Activated T-cell treated with anti-CD3 and anti-CD28 coated beads for 48 hours (primary cell): ENCODE results near the gene USP17L10.
"Not testable (repeated sequence)": the region's sequence is repeated elsewhere in the genome, so short reads cannot be mapped to it uniquely, and the experiment has no call there.

Experiments
- DNase-seq: peaks from one replicate; pipeline ENCODE4 v3.0.0-alpha.2; 2020; ENCODE audit warnings: low read depth

Gene USP17L10, protein sequence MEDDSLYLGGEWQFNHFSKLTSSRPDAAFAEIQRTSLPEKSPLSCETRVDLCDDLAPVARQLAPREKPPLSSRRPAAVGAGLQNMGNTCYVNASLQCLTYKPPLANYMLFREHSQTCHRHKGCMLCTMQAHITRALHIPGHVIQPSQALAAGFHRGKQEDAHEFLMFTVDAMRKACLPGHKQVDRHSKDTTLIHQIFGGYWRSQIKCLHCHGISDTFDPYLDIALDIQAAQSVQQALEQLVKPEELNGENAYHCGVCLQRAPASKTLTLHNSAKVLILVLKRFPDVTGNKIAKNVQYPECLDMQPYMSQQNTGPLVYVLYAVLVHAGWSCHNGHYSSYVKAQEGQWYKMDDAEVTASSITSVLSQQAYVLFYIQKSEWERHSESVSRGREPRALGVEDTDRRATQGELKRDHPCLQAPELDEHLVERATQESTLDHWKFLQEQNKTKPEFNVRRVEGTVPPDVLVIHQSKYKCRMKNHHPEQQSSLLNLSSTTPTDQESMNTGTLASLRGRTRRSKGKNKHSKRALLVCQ

DNA sequence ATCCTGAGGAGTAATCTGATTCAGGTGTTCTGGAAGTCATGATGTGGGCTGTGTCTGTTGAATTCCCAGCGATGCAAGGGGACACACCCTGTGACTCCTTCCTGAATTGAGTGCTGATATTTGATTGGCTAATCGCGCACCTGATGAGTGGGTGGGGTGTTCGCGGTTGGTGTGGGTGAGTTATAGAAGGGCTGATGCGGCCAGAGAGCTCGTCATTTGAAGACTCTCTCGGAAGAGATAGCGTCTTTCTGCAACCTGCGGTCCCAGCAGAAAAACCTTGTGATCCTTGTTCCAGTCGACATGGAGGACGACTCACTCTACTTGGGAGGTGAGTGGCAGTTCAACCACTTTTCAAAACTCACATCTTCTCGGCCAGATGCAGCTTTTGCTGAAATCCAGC lies at the start of gene USP17L10:
Gene USP17L10 (plus strand): TSS at position 301 of the 400 bp plus-strand sequence. CDS start 0 bp downstream, at position 301.
- not testable (repeated sequence) for DNase-seq

DNA sequence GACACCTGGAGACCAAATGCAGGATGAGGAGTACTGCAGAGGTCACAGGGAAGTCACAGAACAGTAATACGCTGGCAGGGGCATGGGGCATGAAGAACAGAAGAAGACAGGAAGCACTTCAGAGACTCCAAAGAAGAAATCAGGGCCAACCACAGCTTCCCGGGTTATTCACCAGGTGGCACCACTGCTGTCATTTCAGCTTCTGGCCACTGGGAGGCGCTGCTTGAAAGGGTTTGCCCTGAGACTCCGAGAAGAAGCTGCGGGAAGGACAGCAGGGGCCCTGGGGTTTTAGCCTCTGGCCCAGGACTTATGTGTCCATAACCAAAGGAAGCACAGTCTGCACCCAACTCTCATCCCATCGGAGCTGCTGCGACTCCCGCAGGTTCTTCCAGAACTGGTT lies 44.5 kb upstream of the USP17L10 start:
- not testable (repeated sequence) for DNase-seq

DNA sequence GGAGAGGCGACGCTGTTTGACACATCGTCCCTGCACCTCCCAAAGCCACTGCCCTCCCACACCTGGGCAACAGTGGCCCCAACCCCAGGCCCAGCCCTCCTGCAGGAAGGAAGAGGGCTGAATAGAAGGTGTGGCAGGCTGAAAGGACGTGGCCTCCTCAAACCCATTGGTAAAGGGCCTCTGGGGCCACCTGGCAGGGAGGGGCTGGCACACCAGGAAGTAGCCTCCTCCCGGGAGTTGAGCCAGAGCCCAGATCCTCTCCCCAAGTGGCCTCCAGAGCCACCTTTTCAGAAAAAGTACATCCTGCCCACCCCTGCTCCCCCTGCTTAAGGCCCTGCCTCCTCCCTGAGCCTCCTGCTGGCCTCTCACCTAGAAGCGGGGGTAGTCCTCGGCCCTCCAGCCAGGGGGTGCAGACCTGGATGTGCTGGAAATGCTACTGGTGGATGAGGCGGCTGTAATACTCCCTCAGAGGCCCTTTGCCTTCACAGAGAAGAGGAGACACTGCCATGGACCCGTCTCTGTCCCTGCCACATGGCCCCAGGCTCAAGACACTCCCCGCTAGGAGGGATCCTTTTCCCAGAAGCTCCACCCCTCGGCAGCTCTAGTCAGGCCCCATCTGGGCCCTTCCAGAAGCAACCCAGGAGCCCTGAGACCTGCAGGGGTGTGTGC lies 40.5 kb upstream of the USP17L10 start, which contains the start of gene FAM90A26:
Gene FAM90A26 (plus strand): TSS at position 619 of the 669 bp plus-strand sequence. CDS start 2,764 bp downstream, outside the sequence.
- DNase-seq: not testable (repeated sequence)

DNA sequence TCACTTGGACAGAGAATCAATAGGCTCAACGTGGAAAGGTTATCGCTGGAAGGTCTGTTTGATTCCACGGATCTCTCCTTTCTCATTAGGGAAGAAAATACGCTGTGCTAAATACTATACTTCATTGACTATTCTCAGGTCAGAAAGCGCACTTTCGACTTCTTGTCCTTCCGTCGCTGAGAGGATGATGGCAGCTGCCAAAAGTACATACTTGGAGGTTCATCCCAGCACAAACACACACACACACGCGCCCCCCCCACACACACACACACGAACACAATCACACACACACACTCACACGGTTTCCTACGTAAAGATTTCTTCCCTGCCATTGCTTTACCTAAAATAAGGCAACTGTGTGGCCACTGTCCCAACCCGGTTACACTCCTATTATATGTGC lies 4.2 kb downstream of the USP17L10 start:
- DNase-seq: not testable (repeated sequence)

DNA sequence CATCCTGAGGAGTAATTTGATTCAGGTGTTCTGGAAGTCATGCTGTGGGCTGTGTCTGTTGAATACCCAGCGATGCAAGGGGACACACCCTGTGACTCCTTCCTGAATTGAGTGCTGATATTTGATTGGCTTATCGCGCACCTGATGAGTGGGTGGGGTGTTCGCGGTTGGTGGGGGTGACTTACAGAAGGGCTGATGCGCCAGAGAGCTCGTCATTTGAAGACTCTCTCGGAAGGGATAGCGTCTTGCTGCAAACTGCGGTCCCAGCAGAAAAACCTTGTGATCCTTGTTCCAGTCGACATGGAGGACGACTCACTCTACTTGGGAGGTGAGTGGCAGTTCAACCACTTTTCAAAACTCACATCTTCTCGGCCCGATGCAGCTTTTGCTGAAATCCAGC lies 4.6 kb downstream of the USP17L10 start, which contains the start of gene USP17L11:
Gene USP17L11 (plus strand): TSS at position 301 of the 400 bp plus-strand sequence. CDS start 0 bp downstream, at position 301.
- not testable (repeated sequence) for DNase-seq

DNA sequence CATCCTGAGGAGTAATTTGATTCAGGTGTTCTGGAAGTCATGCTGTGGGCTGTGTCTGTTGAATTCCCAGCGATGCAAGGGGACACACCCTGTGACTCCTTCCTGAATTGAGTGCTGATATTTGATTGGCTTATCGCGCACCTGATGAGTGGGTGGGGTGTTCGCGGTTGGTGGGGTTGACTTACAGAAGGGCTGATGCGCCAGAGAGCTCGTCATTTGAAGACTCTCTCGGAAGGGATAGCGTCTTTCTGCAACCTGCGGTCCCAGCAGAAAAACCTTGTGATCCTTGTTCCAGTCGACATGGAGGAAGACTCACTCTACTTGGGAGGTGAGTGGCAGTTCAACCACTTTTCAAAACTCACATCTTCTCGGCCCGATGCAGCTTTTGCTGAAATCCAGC lies 9.4 kb downstream of the USP17L10 start, which contains the start of gene USP17L12:
Gene USP17L12 (plus strand): TSS at position 301 of the 400 bp plus-strand sequence. CDS start 0 bp downstream, at position 301.
- DNase-seq: not testable (repeated sequence)

DNA sequence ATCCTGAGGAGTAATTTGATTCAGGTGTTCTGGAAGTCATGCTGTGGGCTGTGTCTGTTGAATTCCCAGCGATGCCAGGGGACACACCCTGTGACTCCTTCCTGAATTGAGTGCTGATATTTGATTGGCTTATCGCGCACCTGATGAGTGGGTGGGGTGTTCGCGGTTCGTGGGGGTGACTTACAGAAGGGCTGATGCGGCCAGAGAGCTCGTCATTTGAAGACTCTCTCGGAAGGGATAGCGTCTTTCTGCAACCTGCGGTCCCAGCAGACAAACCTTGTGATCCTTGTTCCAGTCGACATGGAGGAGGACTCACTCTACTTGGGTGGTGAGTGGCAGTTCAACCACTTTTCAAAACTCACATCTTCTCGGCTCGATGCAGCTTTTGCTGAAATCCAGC lies 14.1 kb downstream of the USP17L10 start, which contains the start of gene USP17L13:
Gene USP17L13 (plus strand): TSS at position 301 of the 400 bp plus-strand sequence. CDS start 0 bp downstream, at position 301.
- DNase-seq: not testable (repeated sequence)

DNA sequence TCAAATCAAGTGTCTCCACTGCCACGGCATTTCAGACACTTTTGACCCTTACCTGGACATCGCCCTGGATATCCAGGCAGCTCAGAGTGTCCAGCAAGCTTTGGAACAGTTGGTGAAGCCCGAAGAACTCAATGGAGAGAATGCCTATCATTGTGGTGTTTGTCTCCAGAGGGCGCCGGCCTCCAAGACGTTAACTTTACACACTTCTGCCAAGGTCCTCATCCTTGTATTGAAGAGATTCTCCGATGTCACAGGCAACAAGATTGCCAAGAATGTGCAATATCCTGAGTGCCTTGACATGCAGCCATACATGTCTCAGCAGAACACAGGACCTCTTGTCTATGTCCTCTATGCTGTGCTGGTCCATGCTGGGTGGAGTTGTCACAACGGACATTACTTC lies 19.8 kb downstream of the USP17L10 start:
- not testable (repeated sequence) for DNase-seq

DNA sequence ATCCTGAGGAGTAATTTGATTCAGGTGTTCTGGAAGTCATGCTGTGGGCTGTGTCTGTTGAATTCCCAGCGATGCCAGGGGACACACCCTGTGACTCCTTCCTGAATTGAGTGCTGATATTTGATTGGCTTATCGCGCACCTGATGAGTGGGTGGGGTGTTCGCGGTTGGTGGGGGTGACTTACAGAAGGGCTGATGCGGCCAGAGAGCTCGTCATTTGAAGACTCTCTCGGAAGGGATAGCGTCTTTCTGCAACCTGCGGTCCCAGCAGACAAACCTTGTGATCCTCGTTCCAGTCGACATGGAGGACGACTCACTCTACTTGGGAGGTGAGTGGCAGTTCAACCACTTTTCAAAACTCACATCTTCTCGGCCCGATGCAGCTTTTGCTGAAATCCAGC lies 23.6 kb downstream of the USP17L10 start, which contains the start of gene USP17L15:
Gene USP17L15 (plus strand): TSS at position 301 of the 400 bp plus-strand sequence. CDS start 0 bp downstream, at position 301.
- DNase-seq: not testable (repeated sequence)

DNA sequence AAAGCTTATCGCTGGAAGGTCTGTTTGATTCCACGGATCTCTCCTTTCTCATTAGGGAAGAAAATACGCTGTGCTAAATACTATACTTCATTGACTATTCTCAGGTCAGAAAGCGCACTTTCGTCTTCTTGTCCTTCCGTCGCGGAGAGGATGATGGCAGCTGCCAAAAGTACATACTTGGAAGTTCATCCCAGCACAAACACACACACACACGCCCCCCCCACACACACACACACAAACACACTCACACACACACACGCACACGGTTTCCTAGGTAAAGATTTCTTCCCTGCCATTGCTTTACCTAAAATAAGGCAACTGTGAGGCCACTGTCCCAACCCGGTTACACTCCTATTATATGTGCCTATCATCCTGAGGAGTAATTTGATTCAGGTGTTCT lies 28.0 kb downstream of the USP17L10 start:
- DNase-seq: not testable (repeated sequence)

DNA sequence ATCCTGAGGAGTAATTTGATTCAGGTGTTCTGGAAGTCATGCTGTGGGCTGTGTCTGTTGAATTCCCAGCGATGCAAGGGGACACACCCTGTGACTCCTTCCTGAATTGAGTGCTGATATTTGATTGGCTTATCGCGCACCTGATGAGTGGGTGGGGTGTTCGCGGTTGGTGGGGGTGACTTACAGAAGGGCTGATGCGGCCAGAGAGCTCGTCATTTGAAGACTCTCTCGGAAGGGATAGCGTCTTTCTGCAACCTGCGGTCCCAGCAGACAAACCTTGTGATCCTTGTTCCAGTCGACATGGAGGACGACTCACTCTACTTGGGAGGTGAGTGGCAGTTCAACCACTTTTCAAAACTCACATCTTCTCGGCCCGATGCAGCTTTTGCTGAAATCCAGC lies 33.1 kb downstream of the USP17L10 start, which contains the start of gene USP17L17:
Gene USP17L17 (plus strand): TSS at position 301 of the 400 bp plus-strand sequence. CDS start 0 bp downstream, at position 301.
- not testable (repeated sequence) for DNase-seq

DNA sequence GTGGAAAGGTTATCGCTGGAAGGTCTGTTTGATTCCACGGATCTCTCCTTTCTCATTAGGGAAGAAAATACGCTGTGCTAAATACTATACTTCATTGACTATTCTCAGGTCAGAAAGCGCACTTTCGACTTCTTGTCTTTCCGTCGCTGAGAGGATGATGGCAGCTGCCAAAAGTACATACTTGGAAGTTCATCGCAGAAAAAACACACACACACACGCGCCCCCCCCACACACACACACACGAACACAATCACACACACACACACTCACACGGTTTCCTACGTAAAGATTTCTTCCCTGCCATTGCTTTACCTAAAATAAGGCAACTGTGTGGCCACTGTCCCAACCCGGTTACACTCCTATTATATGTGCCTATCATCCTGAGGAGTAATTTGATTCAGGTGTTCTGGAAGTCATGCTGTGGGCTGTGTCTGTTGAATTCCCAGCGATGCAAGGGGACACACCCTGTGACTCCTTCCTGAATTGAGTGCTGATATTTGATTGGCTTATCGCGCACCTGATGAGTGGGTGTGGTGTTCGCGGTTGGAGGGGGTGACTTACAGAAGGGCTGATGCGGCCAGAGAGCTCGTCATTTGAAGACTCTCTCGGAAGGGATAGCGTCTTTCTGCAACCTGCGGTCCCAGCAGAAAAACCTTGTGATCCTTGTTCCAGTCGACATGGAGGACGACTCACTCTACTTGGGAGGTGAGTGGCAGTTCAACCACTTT lies 37.7 kb downstream of the USP17L10 start, which contains the start of gene USP17L18:
Gene USP17L18 (plus strand): TSS at position 678 of the 728 bp plus-strand sequence. CDS start 0 bp downstream, at position 678.
- DNase-seq: not testable (repeated sequence)

DNA sequence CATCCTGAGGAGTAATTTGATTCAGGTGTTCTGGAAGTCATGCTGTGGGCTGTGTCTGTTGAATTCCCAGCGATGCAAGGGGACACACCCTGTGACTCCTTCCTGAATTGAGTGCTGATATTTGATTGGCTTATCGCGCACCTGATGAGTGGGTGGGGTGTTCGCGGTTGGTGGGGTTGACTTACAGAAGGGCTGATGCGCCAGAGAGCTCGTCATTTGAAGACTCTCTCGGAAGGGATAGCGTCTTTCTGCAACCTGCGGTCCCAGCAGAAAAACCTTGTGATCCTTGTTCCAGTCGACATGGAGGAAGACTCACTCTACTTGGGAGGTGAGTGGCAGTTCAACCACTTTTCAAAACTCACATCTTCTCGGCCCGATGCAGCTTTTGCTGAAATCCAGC lies 42.6 kb downstream of the USP17L10 start, which contains the start of gene USP17L19:
Gene USP17L19 (plus strand): TSS at position 301 of the 400 bp plus-strand sequence. CDS start 0 bp downstream, at position 301.
- DNase-seq: not testable (repeated sequence)

DNA sequence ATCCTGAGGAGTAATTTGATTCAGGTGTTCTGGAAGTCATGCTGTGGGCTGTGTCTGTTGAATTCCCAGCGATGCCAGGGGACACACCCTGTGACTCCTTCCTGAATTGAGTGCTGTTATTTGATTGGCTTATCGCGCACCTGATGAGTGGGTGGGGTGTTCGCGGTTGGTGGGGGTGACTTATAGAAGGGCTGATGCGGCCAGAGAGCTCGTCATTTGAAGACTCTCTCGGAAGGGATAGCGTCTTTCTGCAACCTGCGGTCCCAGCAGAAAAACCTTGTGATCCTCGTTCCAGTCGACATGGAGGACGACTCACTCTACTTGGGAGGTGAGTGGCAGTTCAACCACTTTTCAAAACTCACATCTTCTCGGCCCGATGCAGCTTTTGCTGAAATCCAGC lies 47.4 kb downstream of the USP17L10 start, which contains the start of gene USP17L20:
Gene USP17L20 (plus strand): TSS at position 301 of the 400 bp plus-strand sequence. CDS start 0 bp downstream, at position 301.
- DNase-seq: not testable (repeated sequence)
